Bronchial epithelial cell (primary cell): Measurements from ENCODE around the gene MRPS15. TPM values are rescaled to one million over a fixed set of nuclear protein-coding genes. Genes with fewer than 3 reads are reported as not detected.

Experiments used
- DNase-seq: peaks from one replicate; pipeline ENCODE4 v3.0.0-alpha.2; 2010; ENCODE audit warnings: low read depth
- FAIRE-seq: peaks from 2 replicates; lab custom pipeline; 2011; peaks lifted over from hg19 to GRCh38; lab: Jason Lieb, UNC
- H3K27me3 ChIP-seq: 2 replicates; pipeline ENCODE4 v1.5.1; 2011; ENCODE audit warnings: low read length; ENCODE audit not compliant: control insufficient read depth, insufficient read depth
- H3K36me3 ChIP-seq: 2 replicates; pipeline ENCODE4 v1.5.1; 2011; ENCODE audit warnings: low read length; ENCODE audit not compliant: control insufficient read depth, insufficient read depth
- H3K4me3 ChIP-seq: 2 replicates; pipeline ENCODE4 v1.5.1; 2011; ENCODE audit warnings: mild to moderate bottlenecking, low read depth, low read length, control low read depth
- CTCF ChIP-seq: IDR thresholded peaks from 2 replicates; pipeline ENCODE4 v1.5.1; 2011; ENCODE audit warnings: mild to moderate bottlenecking, moderate library complexity, low read length, control low read depth, inconsistent platforms; ENCODE audit not compliant: insufficient read depth, severe bottlenecking
- total RNA-seq: library from RNA; depleted of rRNA; stranded (reverse); fragments of >200 nt; gene quantifications from 2 replicates; pipeline ENCODE4 v1.2.1, GENCODE V29; 2014

MRPS15 gene
- total RNA-seq, 1 donor from 2014 or later, result 64.5 TPM

- no peak for FAIRE-seq
- no peaks in the 10 kb centered on the region for H3K27me3 ChIP-seq
- peaks cover 21% of the 10 kb centered on the region for H3K36me3 ChIP-seq
- no peak overlapping the region for H3K4me3 ChIP-seq
- no peak for TF ChIP-seq CTCF
- no peak for DNase-seq
Measured at GRCh38 chr1:36458910-36459309, 5.3 kb downstream of the MRPS15 start.

- Histone ChIP-seq H3K27me3 (no peaks in the 10 kb centered on the region), H3K36me3 (peaks cover 21% of the 10 kb centered on the region), H3K4me3 (no peak overlapping the region)
- no peak for TF ChIP-seq CTCF
- DNase-seq (no peak), FAIRE-seq (peak; percentile 18)
Measured at GRCh38 chr1:36457691-36458090, 6.5 kb downstream of the MRPS15 start.

- H3K4me3 ChIP-seq, result no peak overlapping the region
- no peaks in the 10 kb centered on the region for H3K27me3 ChIP-seq
- no peak for TF ChIP-seq CTCF
- H3K36me3 ChIP-seq, result peaks cover 17% of the 10 kb centered on the region
- FAIRE-seq, result no peak
- no peak for DNase-seq
Measured at GRCh38 chr1:36456391-36456928, 7.7 kb downstream of the MRPS15 start.

GRCh38 chr1:36455386-36455785 is 8.8 kb downstream of the MRPS15 start:
- DNase-seq, result peak; percentile 73
- TF ChIP-seq CTCF, result no peak
- Histone ChIP-seq H3K4me3 (no peak overlapping the region), H3K27me3 (no peaks in the 10 kb centered on the region), H3K36me3 (peaks cover 12% of the 10 kb centered on the region)
- peak; percentile 96 for FAIRE-seq

GRCh38 chr1:36453600-36454388 is 10.4 kb downstream of the MRPS15 start:
- no peak for TF ChIP-seq CTCF
- peaks cover 11% of the 10 kb centered on the region for H3K36me3 ChIP-seq
- no peak for FAIRE-seq
- H3K4me3 ChIP-seq, result no peak overlapping the region
- DNase-seq, result no peak
- no peaks in the 10 kb centered on the region for H3K27me3 ChIP-seq

GRCh38 chr1:36453051-36453450 is 11.1 kb downstream of the MRPS15 start:
- Histone ChIP-seq H3K4me3 (no peak overlapping the region), H3K36me3 (peaks cover 9% of the 10 kb centered on the region), H3K27me3 (no peaks in the 10 kb centered on the region)
- DNase-seq, result no peak
- FAIRE-seq, result no peak
- no peak for TF ChIP-seq CTCF
